ENCODE measurements around the gene SSH2. TPM values are rescaled to one million over a fixed set of nuclear protein-coding genes. Genes with fewer than 3 reads are reported as not detected.

Gene SSH2
- total RNA-seq, 1 donor from 2014 or later, result 12.2 TPM

GRCh38 chr17:29826114-29826692, 103.8 kb downstream of the SSH2 start:
- Histone ChIP-seq H3K79me2 (ENCODE audit: low read depth) (peaks cover 5% of the 10 kb centered on the region), H3K9me3 (ENCODE audit: low read depth) (no peaks in the 10 kb centered on the region), H2AFZ (replicated peaks) (no peak overlapping the region), H3K4me3 (no peak overlapping the region), H3K4me1 (peaks cover 25% of the 10 kb centered on the region), H3K27me3 (no peaks in the 10 kb centered on the region), H3K27ac (no peak overlapping the region), H3K4me2 (no peak overlapping the region), H3K36me3 (no peaks in the 10 kb centered on the region), H4K20me1 (ENCODE audit: low read depth) (no peaks in the 10 kb centered on the region), H3F3A (ENCODE audit: low read depth) (no peaks in the 10 kb centered on the region), H3K9ac (no peak overlapping the region)
- H3K9me3 Mint-ChIP-seq, result no peaks in the 10 kb centered on the region
- H3K36me3 Mint-ChIP-seq, result no peaks in the 10 kb centered on the region
- H3K27ac Mint-ChIP-seq, result no peak overlapping the region
- no peak for DNase-seq (ENCODE audit: low spot score)
- H3K4me1 Mint-ChIP-seq, result peaks cover 36% of the 10 kb centered on the region
- H3K27me3 Mint-ChIP-seq (ENCODE audit: insufficient read depth, low read depth), result peaks cover 2% of the 10 kb centered on the region
- H3K4me3 Mint-ChIP-seq, result no peak overlapping the region
- TF ChIP-seq EZH2 (IDR thresholded peaks at IDR 0.05) (no peak), EZH2phosphoT487 (IDR thresholded peaks at IDR 0.05) (no peak), CTCF (IDR thresholded peaks at IDR 0.05) (no peak)

GRCh38 chr17:29825604-29826003, 104.4 kb downstream of the SSH2 start:
- Histone ChIP-seq H3K79me2 (ENCODE audit: low read depth) (peaks cover 5% of the 10 kb centered on the region), H3K27me3 (no peaks in the 10 kb centered on the region), H3K4me1 (peaks cover 25% of the 10 kb centered on the region), H3K4me3 (no peak overlapping the region), H3F3A (ENCODE audit: low read depth) (no peaks in the 10 kb centered on the region), H3K9me3 (ENCODE audit: low read depth) (no peaks in the 10 kb centered on the region), H3K9ac (no peak overlapping the region), H3K4me2 (no peak overlapping the region), H4K20me1 (ENCODE audit: low read depth) (no peaks in the 10 kb centered on the region), H3K36me3 (no peaks in the 10 kb centered on the region), H2AFZ (replicated peaks) (no peak overlapping the region), H3K27ac (no peak overlapping the region)
- no peaks in the 10 kb centered on the region for H3K9me3 Mint-ChIP-seq
- no peak overlapping the region for H3K4me3 Mint-ChIP-seq
- TF ChIP-seq EZH2phosphoT487 (IDR thresholded peaks at IDR 0.05) (no peak), CTCF (IDR thresholded peaks at IDR 0.05) (no peak), EZH2 (IDR thresholded peaks at IDR 0.05) (no peak)
- peaks cover 36% of the 10 kb centered on the region for H3K4me1 Mint-ChIP-seq
- H3K27me3 Mint-ChIP-seq (ENCODE audit: insufficient read depth, low read depth), result peaks cover 2% of the 10 kb centered on the region
- no peak overlapping the region for H3K27ac Mint-ChIP-seq
- DNase-seq (ENCODE audit: low spot score), result no peak
- H3K36me3 Mint-ChIP-seq, result no peaks in the 10 kb centered on the region

GRCh38 chr17:29821897-29822296, 108.1 kb downstream of the SSH2 start:
- no peaks in the 10 kb centered on the region for H3K36me3 ChIP-seq
- H3K4me3 ChIP-seq, result no peak overlapping the region
- Mint-ChIP-seq H3K27me3 (ENCODE audit: insufficient read depth, low read depth) (no peaks in the 10 kb centered on the region), H3K36me3 (no peaks in the 10 kb centered on the region), H3K9me3 (no peaks in the 10 kb centered on the region), H3K27ac (no peak overlapping the region), H3K4me3 (no peak overlapping the region), H3K4me1 (peaks cover 10% of the 10 kb centered on the region)
- DNase-seq (ENCODE audit: low spot score), result no peak
- H3K9me3 ChIP-seq (ENCODE audit: low read depth), result no peaks in the 10 kb centered on the region
- H3F3A ChIP-seq (ENCODE audit: low read depth), result no peaks in the 10 kb centered on the region
- no peak overlapping the region for H2AFZ ChIP-seq (replicated peaks)
- H3K4me2 ChIP-seq, result no peak overlapping the region
- H3K4me1 ChIP-seq, result peaks cover 2% of the 10 kb centered on the region
- TF ChIP-seq EZH2 (IDR thresholded peaks at IDR 0.05) (no peak), CTCF (IDR thresholded peaks at IDR 0.05) (no peak), EZH2phosphoT487 (IDR thresholded peaks at IDR 0.05) (no peak)
- H3K9ac ChIP-seq, result no peak overlapping the region
- H3K27ac ChIP-seq, result no peak overlapping the region
- H4K20me1 ChIP-seq (ENCODE audit: low read depth), result no peaks in the 10 kb centered on the region
- no peaks in the 10 kb centered on the region for H3K27me3 ChIP-seq
- H3K79me2 ChIP-seq (ENCODE audit: low read depth), result no peaks in the 10 kb centered on the region

Measured in neural progenitor cell (in vitro differentiated cells).